IPS-18c (cell line): ENCODE results near the gene EXOSC6.
"Not testable (repeated sequence)": the region's sequence is repeated elsewhere in the genome, so short reads cannot be mapped to it uniquely, and the experiment has no call there.

Experiments
- H3K4me3 ChIP-seq: 2 replicates; pipeline ENCODE4 v1.7.0; 2013; ENCODE audit warnings: low read depth, mild to moderate bottlenecking, low read length, moderate library complexity; ENCODE audit not compliant: insufficient read depth
- H3K9me3 ChIP-seq: one replicate; pipeline ENCODE4 v1.6.1; 2013; ENCODE audit warnings: mild to moderate bottlenecking, low read length, moderate library complexity; ENCODE audit not compliant: control insufficient read depth, insufficient read depth

EXOSC6 gene

GRCh38 chr16:70251629-70252354 is at the start of gene EXOSC6:
Gene EXOSC6, minus strand, starts transcription at chr16:70251940. Its CDS starts 40 bp downstream, at chr16:70251900.
- peak within 1 kb of the TSS; percentile 80 for H3K4me3 ChIP-seq
- H3K9me3 ChIP-seq, result no peaks in the 10 kb centered on the region

- H3K9me3 ChIP-seq, result no peaks in the 10 kb centered on the region
- H3K4me3 ChIP-seq, result no peak overlapping the region
These were observed 49.4 kb upstream of the EXOSC6 start for GRCh38 chr16:70301121-70301520.

- no peaks in the 10 kb centered on the region for H3K9me3 ChIP-seq
- H3K4me3 ChIP-seq, result peak within 1 kb of the TSS; percentile 100
These were observed 47.5 kb upstream of the EXOSC6 start, which contains the start of gene DDX19B for GRCh38 chr16:70298988-70299938. Gene DDX19B, plus strand, starts transcription at chr16:70299186. Its CDS starts 112 bp downstream, at chr16:70299298.

- no peaks in the 10 kb centered on the region for H3K9me3 ChIP-seq
- H3K4me3 ChIP-seq, result no peak overlapping the region
These were observed 43.9 kb upstream of the EXOSC6 start for GRCh38 chr16:70295634-70296033.

- no peak overlapping the region for H3K4me3 ChIP-seq
- no peaks in the 10 kb centered on the region for H3K9me3 ChIP-seq
These were observed 42.8 kb upstream of the EXOSC6 start for GRCh38 chr16:70294385-70295025.

- H3K4me3 ChIP-seq, H3K9me3 ChIP-seq: not testable (repeated sequence)
These were observed 40.4 kb upstream of the EXOSC6 start for GRCh38 chr16:70292148-70292547.

- no peaks in the 10 kb centered on the region for H3K9me3 ChIP-seq
- no peak overlapping the region for H3K4me3 ChIP-seq
These were observed 39.3 kb upstream of the EXOSC6 start for GRCh38 chr16:70290949-70291519.

- Histone ChIP-seq H3K4me3 (peak within 1 kb of the TSS; percentile 98), H3K9me3 (no peaks in the 10 kb centered on the region)
These were observed 37.7 kb upstream of the EXOSC6 start, which contains the start of gene AARS1 for GRCh38 chr16:70289229-70290094. Gene AARS1, minus strand, starts transcription at chr16:70289506. Its CDS starts 6,743 bp downstream, at chr16:70282763.

GRCh38 chr16:70287304-70287971 is 35.7 kb upstream of the EXOSC6 start:
- peak overlapping the region; percentile 34 for H3K4me3 ChIP-seq
- H3K9me3 ChIP-seq, result not testable (repeated sequence)

- no peaks in the 10 kb centered on the region for H3K9me3 ChIP-seq
These were observed 24.7 kb upstream of the EXOSC6 start for GRCh38 chr16:70276392-70276791.

GRCh38 chr16:70271696-70272095 is 20.0 kb upstream of the EXOSC6 start:
- no peaks in the 10 kb centered on the region for H3K9me3 ChIP-seq
- no peak overlapping the region for H3K4me3 ChIP-seq

More at GRCh38 chr16:70276392-70276791, 24.7 kb upstream of the EXOSC6 start:
- H3K4me3 ChIP-seq, result no peak overlapping the region

- H3K9me3 ChIP-seq, result no peaks in the 10 kb centered on the region
- H3K4me3 ChIP-seq, result no peak overlapping the region
These were observed 18.4 kb upstream of the EXOSC6 start for GRCh38 chr16:70270176-70270575.

GRCh38 chr16:70269471-70269870 is 17.7 kb upstream of the EXOSC6 start:
- H3K9me3 ChIP-seq, result no peaks in the 10 kb centered on the region

GRCh38 chr16:70267922-70268321 is 16.2 kb upstream of the EXOSC6 start:
- not testable (repeated sequence) for H3K4me3 ChIP-seq, H3K9me3 ChIP-seq

More at GRCh38 chr16:70269471-70269870, 17.7 kb upstream of the EXOSC6 start:
- H3K4me3 ChIP-seq, result no peak overlapping the region

- no peaks in the 10 kb centered on the region for H3K9me3 ChIP-seq
- no peak overlapping the region for H3K4me3 ChIP-seq
These were observed 15.8 kb upstream of the EXOSC6 start for GRCh38 chr16:70267516-70267915.

GRCh38 chr16:70259903-70260302 is 8.2 kb upstream of the EXOSC6 start:
- not testable (repeated sequence) for H3K9me3 ChIP-seq, H3K4me3 ChIP-seq
